Hippocampal formation (tissue), 2 donors: ENCODE data around the gene NAA40.
A peak's percentile ranks its signal among the peaks of the same experiment; 100 is the strongest.

ENCODE experiments used
- DNase-seq, 2 donors: peaks; one replicate each; lab custom pipeline; 2025; lab: John Stamatoyannopoulos, UW

NAA40 gene

DNA sequence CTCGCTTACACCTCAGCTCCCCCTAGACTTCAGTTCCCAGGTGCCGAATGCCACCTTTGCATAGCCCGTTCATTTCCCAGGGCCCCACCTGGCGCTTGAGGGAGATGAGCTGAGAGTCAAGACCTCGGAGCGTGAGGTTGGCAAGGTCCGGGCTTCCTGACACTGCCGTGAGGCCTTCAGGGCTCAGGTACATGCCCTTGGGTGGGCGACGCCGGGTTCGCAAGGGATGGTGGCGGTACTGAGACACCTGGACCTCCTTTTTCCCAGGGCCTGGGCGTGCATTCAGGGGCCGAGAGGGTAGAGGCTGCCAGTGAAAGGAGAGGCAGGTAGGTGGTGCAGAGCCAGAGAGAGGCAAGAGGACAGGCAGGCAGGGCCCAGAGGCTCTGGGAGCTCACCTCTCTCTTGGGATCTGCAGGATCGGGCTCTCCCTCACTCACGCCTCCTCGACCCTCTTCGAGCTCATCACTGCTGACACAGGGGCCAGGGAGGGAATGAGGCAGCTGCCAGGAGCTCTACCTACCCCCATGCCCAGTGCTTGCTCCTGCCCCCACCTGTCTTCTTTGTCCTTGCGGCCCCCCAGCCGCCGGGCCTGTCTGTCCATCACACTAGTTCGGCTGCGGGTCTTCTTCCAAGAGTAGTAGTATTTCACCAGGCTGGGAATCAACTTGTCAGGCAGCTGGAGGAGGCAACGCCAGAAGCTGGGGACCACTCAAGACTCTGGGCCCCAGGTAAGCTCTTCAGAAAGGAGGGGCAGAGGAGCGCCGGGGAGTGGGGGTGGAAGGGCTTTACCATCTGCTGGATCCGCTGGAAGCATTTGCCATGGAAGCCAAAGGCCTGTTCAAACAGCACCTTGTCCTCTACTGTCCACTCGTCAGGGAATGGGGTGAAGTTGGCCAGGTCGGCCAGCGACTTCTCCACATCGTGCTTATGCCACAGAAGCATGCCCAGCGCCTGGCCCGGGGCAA is 24.7 kb upstream of the NAA40 start:
- no peak for DNase-seq

DNA sequence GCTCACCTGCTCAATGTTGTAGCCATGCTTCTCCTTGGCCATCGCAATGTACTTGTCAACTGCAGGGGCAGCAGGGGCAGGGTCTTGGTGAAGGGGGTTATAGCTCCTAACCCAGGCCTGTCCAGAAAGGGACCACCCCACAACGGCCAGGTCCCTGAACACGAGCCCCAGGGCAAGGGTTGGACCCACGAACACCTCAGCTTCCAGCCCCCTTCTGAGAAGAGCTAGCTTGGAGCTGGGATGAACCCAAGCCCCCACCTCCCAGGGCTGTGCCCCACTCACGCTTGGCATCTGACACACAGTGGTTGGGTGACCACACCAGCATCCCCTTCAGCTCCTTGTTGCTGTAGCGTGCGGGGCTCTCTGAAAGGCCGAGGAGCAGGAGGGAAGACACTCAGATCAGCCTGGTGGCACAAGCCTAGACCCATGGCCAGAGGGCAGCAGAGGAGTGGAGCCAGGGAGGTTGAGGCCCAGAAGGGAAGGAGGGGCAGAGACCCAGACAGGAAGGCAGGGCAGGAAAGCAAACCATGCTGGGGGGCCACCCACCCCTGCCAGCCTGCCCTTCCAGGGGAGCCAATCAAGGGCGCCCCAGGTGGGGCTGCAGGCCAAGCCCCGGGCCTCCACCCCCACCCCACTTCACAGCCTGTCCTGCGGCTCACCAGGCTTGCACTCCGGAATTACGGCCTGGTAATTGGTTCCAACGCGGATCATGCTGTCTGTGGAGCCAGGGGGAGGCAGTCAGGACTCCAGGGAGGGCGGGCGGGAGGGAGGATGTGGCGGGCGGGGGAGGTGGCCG is 23.7 kb upstream of the NAA40 start:
- DNase-seq: no peak

- peak in 1 of 2 donors; percentile 25 for DNase-seq
These were observed 22.6 kb upstream of the NAA40 start for GRCh38 chr11:63915961-63916836.

- DNase-seq: peak; percentile 78 to 84
These were observed 21.7 kb upstream of the NAA40 start, which contains the start of gene RCOR2 for GRCh38 chr11:63916837-63917691. Gene RCOR2, minus strand, starts transcription at chr11:63917164. Its CDS starts 708 bp downstream, at chr11:63916456.

GRCh38 chr11:63917692-63918506 is 20.9 kb upstream of the NAA40 start:
- peak; percentile 66 to 77 for DNase-seq

DNA sequence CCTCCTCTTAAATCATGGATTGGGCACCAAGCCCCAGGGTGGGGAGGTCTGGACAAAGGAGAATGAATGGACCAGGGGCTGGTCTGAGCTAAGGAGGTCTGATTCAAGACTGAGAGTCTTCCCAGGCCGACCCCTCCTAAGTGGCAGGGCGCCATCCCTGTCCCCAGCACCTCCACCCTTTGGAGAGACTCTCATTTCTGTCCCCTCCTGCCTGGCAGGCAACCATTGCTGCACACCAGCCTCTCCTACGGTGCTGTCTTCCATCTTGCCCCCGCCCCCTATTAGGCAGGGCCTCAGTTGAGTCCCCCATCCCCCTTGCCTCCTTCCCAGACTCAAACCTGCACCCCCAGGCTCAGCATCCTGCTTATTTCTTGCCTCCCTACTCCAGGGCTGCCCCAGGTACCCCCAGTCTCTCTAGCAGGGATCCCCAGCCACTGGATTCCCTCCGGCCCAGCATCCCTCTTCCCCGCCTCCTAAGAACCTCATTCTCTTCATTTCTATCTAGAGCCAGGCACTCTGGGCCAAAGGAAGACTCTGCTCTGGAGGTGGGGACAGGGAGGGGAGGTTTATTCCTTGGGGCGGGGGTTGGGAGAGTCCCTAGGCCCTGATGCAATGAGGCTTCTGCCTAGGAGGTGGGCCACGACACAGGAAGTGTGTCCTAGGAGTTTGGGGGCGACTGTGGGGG is 20.2 kb upstream of the NAA40 start:
- no peak for DNase-seq

- DNase-seq: peak; percentile 35 to 63
These were observed 19.3 kb upstream of the NAA40 start for GRCh38 chr11:63919267-63920125.

GRCh38 chr11:63920126-63920938 is 18.5 kb upstream of the NAA40 start:
- DNase-seq: peak; percentile 35 to 80

DNA sequence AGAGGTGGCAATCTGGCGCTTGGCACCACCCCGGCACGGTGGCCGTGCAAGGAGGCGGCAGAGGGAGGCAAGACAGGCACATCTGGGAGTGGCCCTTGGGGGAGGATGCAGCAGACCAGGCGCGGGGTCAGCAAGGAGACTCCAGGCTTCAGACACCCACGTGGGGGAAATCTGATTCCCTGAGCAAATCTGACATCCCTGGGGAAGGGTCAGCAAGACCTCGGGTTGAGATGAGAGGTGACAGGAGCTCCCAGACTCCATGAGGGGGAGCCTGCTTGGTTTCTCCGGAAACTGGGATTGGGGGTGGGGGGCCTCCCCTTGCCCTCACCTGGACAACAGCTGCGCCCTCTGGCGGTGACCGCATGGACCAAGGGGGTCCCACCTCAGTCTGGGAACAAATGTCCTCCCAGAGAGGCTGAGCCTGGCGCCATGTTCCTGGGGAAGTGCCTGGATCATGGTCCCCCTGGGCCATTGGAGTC is 17.8 kb upstream of the NAA40 start:
- no peak for DNase-seq

DNA sequence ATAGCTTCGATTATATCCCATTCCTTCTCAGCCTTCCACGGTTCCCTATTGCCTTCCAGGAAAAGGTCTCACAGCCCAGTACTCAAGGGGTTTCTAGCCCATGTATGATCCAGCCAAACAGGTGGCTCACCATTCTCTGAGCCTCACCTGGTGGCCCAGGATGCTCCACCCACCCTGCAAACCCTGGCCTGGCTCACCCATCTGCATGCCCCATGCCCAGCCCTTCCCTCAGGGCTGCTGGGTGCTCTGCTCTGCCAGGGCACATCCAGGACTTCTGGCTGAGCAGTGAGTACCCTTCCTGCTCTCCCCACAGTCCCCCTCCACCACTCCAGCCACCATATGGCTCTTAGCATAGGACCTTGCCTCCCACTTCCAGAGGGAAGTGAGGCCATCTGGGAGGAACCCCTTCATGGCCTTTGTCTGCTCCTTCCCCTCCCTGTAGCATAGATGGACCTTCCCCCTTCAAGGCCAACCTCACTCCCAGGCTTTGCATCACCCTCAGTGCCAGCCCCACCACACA is 16.1 kb upstream of the NAA40 start:
- DNase-seq: no peak

DNA sequence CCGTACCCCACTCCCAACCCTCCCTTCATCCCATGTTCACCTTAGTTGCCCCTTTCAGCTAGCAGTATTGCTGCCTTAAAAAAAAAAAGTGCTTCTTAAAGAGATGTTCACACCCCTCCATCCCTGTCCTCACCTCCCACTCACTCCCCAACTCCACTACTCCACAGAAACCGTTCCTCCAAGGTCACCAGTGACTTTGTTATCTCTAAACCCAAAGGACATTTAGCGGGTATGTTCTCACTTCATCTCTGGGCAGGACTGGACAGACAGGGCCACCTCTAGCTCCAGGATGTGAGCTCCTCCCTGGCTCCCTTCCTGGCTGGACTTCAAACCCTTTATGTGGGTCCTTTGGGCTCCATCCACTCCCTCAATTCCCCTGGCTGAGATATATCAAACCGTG is 15.5 kb upstream of the NAA40 start:
- no peak for DNase-seq

DNA sequence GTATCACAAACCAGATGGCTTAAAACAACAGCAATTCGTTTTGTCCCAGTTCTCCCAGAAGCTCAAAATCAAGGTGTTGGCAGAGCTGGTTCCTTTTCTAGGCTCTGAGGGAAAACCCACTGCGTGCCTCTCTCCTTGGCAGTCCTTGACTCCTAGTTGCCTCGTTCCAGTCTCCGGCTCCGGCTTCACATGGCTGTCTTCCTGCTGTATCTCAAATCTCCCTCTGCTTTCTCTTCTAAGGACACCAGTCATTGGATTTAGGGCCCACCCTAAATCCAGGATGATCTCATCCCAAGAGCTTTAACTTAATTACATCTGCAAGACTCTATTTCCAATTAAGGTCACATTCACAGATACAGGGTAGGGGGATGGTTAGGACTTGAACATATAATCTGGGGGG is 9.2 kb upstream of the NAA40 start:
- DNase-seq: no peak

DNA sequence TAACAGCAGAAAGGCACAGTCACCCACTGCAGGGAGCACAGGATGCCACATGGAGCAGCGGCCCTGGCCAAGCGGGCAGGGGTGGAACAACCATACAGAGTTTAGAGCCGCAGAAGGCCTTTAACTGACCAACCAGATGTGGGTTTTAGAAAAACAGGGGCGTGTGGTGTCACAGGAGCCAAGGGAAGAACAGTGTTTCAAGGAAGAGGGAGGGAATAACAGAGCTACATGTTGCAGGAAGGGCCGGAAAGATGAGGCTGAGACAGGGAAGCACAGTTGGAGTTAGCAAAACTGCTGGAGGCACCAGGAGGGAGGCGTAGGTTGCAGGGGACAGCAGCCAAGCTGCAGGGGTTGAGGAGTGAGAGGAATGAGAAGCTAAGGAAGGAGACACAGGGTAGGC is 7.8 kb upstream of the NAA40 start:
- DNase-seq: no peak

DNA sequence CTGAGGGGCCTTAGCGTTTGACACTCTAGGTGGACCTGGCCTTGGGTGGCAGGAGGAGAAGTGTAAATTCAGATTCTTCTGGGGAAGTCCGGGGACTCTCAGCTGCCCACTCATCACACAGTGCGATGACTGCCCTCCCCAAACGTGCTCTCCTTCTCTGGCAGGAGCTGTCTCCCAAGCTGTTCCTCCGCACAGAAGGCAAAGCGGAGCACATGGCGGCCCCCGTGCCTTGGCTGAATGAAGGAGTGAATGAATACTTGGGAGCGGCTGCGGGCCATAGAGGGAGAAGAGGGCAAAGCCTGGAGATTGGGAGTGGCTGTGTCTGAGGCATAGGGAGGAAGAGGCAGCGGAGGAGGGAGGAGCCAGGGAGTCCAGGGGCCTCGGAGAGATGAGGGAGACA is 6.9 kb upstream of the NAA40 start:
- no peak for DNase-seq

DNA sequence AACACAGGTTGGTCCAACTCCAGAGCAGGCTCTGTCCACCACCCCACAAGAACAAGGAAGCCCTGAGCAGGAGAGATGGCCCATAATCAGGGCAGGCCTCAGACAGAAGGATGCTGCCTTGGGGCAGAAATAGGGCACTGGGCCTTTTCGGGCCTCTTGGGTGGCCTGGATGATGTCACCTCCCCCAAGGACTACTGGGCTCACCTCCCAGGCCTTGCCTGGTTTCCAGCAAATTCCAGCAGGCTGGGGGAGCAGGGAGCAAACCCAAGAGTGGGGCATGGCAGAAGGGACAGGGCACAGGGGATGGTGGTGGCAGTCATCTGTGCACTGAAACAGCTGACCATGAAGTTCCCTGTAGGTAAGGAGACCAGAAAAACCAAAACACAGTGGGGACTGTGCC is 5.3 kb upstream of the NAA40 start:
- DNase-seq: no peak

GRCh38 chr11:63937713-63938478 is 906 bp upstream of the NAA40 start:
- DNase-seq: no peak
